ENCODE measurements around the gene BCAS1.

BCAS1 gene

DNA sequence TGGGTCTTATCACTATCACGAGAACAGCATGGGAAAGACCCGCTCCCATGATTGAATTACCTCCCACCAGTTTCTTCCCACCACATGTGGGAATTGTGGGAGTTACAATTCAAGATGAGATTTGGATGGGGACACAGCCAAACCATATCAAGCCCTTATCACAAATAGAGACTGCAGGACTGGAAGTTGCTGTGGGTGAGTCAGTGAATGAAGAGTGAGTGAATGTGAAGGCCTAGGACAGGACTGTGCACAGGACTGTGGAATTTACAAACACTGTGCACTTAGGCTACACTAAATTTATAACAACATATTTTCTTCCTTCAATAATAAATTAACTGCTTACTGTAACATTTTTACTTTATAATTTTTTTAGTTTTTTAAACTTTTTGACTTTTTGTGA lies 30.2 kb upstream of the BCAS1 start:
- Histone ChIP-seq H3K4me1 (ENCODE audit: control insufficient read depth in 1 of 2, insufficient read depth in 2 of 2, low read length in 2 of 2) (peaks cover 0 to 8% of the 10 kb centered on the region in 2 experiments), H3K79me2 (ENCODE audit: control insufficient read depth, insufficient read depth, low read length, poor library complexity) (no peaks in the 10 kb centered on the region), H2BK120ac (ENCODE audit: insufficient read depth, low read length, poor library complexity) (no peak overlapping the region), H3K14ac (ENCODE audit: low read length) (no peak overlapping the region), H3K9ac (ENCODE audit: low read length) (no peak overlapping the region), H3K36me3 (ENCODE audit: control insufficient read depth in 1 of 2, insufficient read depth in 2 of 2, low read length in 2 of 2) (no peaks in the 10 kb centered on the region), H3K27ac (ENCODE audit: low read depth, low read length) (no peak overlapping the region), H3K18ac (ENCODE audit: low read length) (no peak overlapping the region), H3K23ac (ENCODE audit: low read length) (no peak overlapping the region), H3K27me3 (ENCODE audit: insufficient read depth, low read length) (no peaks in the 10 kb centered on the region), H3K9me3 (ENCODE audit: insufficient read depth, low read depth, low read length) (no peaks in the 10 kb centered on the region), H2AK5ac (ENCODE audit: low read length) (no peak overlapping the region), H3K4ac (ENCODE audit: low read depth, low read length) (no peak overlapping the region), H4K91ac (ENCODE audit: low read depth, low read length) (no peak overlapping the region), H3K4me2 (ENCODE audit: low read length) (no peak overlapping the region), H2BK12ac (ENCODE audit: low read length) (no peak overlapping the region), H2BK5ac (ENCODE audit: low read depth, low read length, poor library complexity) (no peak overlapping the region), H2AFZ (ENCODE audit: insufficient read depth, low read length, poor library complexity) (no peak overlapping the region), H4K8ac (ENCODE audit: low read depth, low read length) (no peak overlapping the region), H4K12ac (ENCODE audit: low read depth, low read length) (no peak overlapping the region), H3K79me1 (ENCODE audit: low read length) (peaks cover 4% of the 10 kb centered on the region), H3K4me3 (ENCODE audit: low read depth, low read length) (no peak overlapping the region)
- no peak for DNase-seq
- WGBS (ENCODE audit: extremely low coverage, insufficient coverage, insufficient read length): no CpG with 5 or more reads among the region's 2 CpGs

DNA sequence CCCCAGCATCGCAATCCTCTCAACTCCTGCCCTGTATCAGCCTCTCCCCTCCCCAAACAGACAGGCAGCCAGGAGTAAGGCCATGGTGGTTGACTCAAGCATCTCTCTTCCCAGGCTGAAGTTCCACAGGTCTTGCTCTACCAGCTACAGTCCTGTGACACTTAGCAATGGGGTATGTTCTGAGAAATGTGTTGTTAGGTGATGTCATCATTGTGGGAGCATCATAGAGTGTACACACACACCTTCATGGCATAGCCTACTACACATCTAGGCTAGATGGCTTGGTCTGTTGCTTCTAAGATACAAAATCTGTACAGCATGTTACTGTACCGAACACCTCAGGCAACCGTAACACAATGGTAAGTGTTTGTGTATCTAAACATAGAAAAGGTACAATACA lies 29.5 kb upstream of the BCAS1 start:
- Histone ChIP-seq H3K23ac (ENCODE audit: low read length) (no peak overlapping the region), H3K4me1 (ENCODE audit: control insufficient read depth in 1 of 2, insufficient read depth in 2 of 2, low read length in 2 of 2) (peaks cover 0 to 8% of the 10 kb centered on the region in 2 experiments), H3K18ac (ENCODE audit: low read length) (no peak overlapping the region), H2BK12ac (ENCODE audit: low read length) (no peak overlapping the region), H3K4ac (ENCODE audit: low read depth, low read length) (no peak overlapping the region), H2BK120ac (ENCODE audit: insufficient read depth, low read length, poor library complexity) (peak overlapping the region; percentile 14), H2AFZ (ENCODE audit: insufficient read depth, low read length, poor library complexity) (no peak overlapping the region), H3K79me2 (ENCODE audit: control insufficient read depth, insufficient read depth, low read length, poor library complexity) (no peaks in the 10 kb centered on the region), H3K27me3 (ENCODE audit: insufficient read depth, low read length) (no peaks in the 10 kb centered on the region), H3K36me3 (ENCODE audit: control insufficient read depth in 1 of 2, insufficient read depth in 2 of 2, low read length in 2 of 2) (no peaks in the 10 kb centered on the region), H3K79me1 (ENCODE audit: low read length) (peaks cover 4% of the 10 kb centered on the region), H3K4me2 (ENCODE audit: low read length) (no peak overlapping the region), H3K9me3 (ENCODE audit: insufficient read depth, low read depth, low read length) (no peaks in the 10 kb centered on the region), H4K91ac (ENCODE audit: low read depth, low read length) (no peak overlapping the region), H2BK5ac (ENCODE audit: low read depth, low read length, poor library complexity) (no peak overlapping the region), H3K27ac (ENCODE audit: low read depth, low read length) (no peak overlapping the region), H4K12ac (ENCODE audit: low read depth, low read length) (no peak overlapping the region), H3K14ac (ENCODE audit: low read length) (no peak overlapping the region), H2AK5ac (ENCODE audit: low read length) (no peak overlapping the region), H4K8ac (ENCODE audit: low read depth, low read length) (no peak overlapping the region), H3K9ac (ENCODE audit: low read length) (no peak overlapping the region), H3K4me3 (ENCODE audit: low read depth, low read length) (no peak overlapping the region)
- DNase-seq: no peak
- WGBS (ENCODE audit: extremely low coverage, insufficient coverage, insufficient read length): no CpG with 5 or more reads among the region's 3 CpGs

DNA sequence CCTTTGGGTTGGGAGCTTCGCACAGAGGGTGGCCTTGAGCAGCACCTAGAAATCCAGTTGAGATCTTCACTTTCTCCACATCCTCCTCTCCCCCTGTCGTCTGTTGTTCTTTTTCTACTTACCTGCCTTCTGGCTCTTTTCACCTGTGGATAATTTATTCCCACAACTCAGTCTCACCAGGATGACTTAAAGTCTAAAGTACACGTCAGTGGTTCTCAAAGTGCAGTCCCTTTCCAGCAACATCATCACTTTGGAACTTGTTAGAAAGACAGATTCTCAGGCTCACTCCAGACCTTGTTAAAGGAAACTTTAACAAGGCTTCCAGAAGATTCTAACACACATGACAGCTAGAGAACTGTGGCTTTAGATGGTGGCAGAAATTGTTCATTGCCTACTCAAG lies 27.7 kb upstream of the BCAS1 start:
- no peaks in the 10 kb centered on the region for H3K27me3 ChIP-seq (ENCODE audit: insufficient read depth, low read length)
- H2BK120ac ChIP-seq (ENCODE audit: insufficient read depth, low read length, poor library complexity): no peak overlapping the region
- peaks cover 0 to 8% of the 10 kb centered on the region in 2 experiments for H3K4me1 ChIP-seq (ENCODE audit: control insufficient read depth in 1 of 2, insufficient read depth in 2 of 2, low read length in 2 of 2)
- DNase-seq: no peak
- no CpG with 5 or more reads among the region's 3 CpGs for WGBS (ENCODE audit: extremely low coverage, insufficient coverage, insufficient read length)
- H3K4me2 ChIP-seq (ENCODE audit: low read length): no peak overlapping the region
- H3K79me1 ChIP-seq (ENCODE audit: low read length): peaks cover 4% of the 10 kb centered on the region
- no peak overlapping the region for H2AFZ ChIP-seq (ENCODE audit: insufficient read depth, low read length, poor library complexity)
- H3K36me3 ChIP-seq (ENCODE audit: control insufficient read depth in 1 of 2, insufficient read depth in 2 of 2, low read length in 2 of 2): no peaks in the 10 kb centered on the region
- no peak overlapping the region for H4K8ac ChIP-seq (ENCODE audit: low read depth, low read length)
- no peak overlapping the region for H2BK5ac ChIP-seq (ENCODE audit: low read depth, low read length, poor library complexity)
- H3K79me2 ChIP-seq (ENCODE audit: control insufficient read depth, insufficient read depth, low read length, poor library complexity): no peaks in the 10 kb centered on the region
- H3K9me3 ChIP-seq (ENCODE audit: insufficient read depth, low read depth, low read length): no peaks in the 10 kb centered on the region
- H4K91ac ChIP-seq (ENCODE audit: low read depth, low read length): peak overlapping the region; percentile 52
- H3K18ac ChIP-seq (ENCODE audit: low read length): no peak overlapping the region
- no peak overlapping the region for H4K12ac ChIP-seq (ENCODE audit: low read depth, low read length)
- H3K9ac ChIP-seq (ENCODE audit: low read length): no peak overlapping the region
- no peak overlapping the region for H3K14ac ChIP-seq (ENCODE audit: low read length)
- no peak overlapping the region for H3K4ac ChIP-seq (ENCODE audit: low read depth, low read length)
- H2AK5ac ChIP-seq (ENCODE audit: low read length): no peak overlapping the region
- no peak overlapping the region for H3K23ac ChIP-seq (ENCODE audit: low read length)
- H2BK12ac ChIP-seq (ENCODE audit: low read length): peak overlapping the region; percentile 45
- no peak overlapping the region for H3K27ac ChIP-seq (ENCODE audit: low read depth, low read length)
- H3K4me3 ChIP-seq (ENCODE audit: low read depth, low read length): no peak overlapping the region

DNA sequence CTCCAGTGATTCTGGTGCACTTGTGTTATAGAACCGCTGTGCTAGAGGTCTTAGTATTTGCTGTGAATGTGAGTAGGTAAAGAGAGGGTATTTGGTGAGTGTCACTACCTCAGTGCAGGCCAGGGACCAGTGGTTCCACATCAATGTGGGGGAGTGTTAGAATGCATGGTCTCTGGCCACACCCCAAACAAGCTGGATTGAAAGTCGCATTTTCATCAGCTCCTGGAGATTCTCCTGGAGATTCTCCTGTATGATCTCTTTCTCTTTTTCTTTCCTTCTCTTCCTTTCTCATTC lies 26.8 kb upstream of the BCAS1 start:
- H2BK5ac ChIP-seq (ENCODE audit: low read depth, low read length, poor library complexity): no peak overlapping the region
- peaks cover 0 to 5% of the 10 kb centered on the region in 2 experiments for H3K4me1 ChIP-seq (ENCODE audit: control insufficient read depth in 1 of 2, insufficient read depth in 2 of 2, low read length in 2 of 2)
- H3K4me3 ChIP-seq (ENCODE audit: low read depth, low read length): no peak overlapping the region
- H3K36me3 ChIP-seq (ENCODE audit: control insufficient read depth in 1 of 2, insufficient read depth in 2 of 2, low read length in 2 of 2): no peaks in the 10 kb centered on the region
- H3K18ac ChIP-seq (ENCODE audit: low read length): no peak overlapping the region
- peak overlapping the region; percentile 20 for H4K91ac ChIP-seq (ENCODE audit: low read depth, low read length)
- H3K27ac ChIP-seq (ENCODE audit: low read depth, low read length): no peak overlapping the region
- no peak overlapping the region for H2BK12ac ChIP-seq (ENCODE audit: low read length)
- no peak overlapping the region for H4K12ac ChIP-seq (ENCODE audit: low read depth, low read length)
- H4K8ac ChIP-seq (ENCODE audit: low read depth, low read length): no peak overlapping the region
- H3K79me2 ChIP-seq (ENCODE audit: control insufficient read depth, insufficient read depth, low read length, poor library complexity): no peaks in the 10 kb centered on the region
- no peak overlapping the region for H2BK120ac ChIP-seq (ENCODE audit: insufficient read depth, low read length, poor library complexity)
- no peak overlapping the region for H3K14ac ChIP-seq (ENCODE audit: low read length)
- no peaks in the 10 kb centered on the region for H3K27me3 ChIP-seq (ENCODE audit: insufficient read depth, low read length)
- H3K9me3 ChIP-seq (ENCODE audit: insufficient read depth, low read depth, low read length): no peaks in the 10 kb centered on the region
- no peak for DNase-seq
- H2AK5ac ChIP-seq (ENCODE audit: low read length): no peak overlapping the region
- no peak overlapping the region for H3K4me2 ChIP-seq (ENCODE audit: low read length)
- H3K4ac ChIP-seq (ENCODE audit: low read depth, low read length): no peak overlapping the region
- WGBS (ENCODE audit: extremely low coverage, insufficient coverage, insufficient read length): no CpG with 5 or more reads among the region's 2 CpGs
- no peak overlapping the region for H3K9ac ChIP-seq (ENCODE audit: low read length)
- H3K23ac ChIP-seq (ENCODE audit: low read length): no peak overlapping the region
- H2AFZ ChIP-seq (ENCODE audit: insufficient read depth, low read length, poor library complexity): no peak overlapping the region
- peaks cover 2% of the 10 kb centered on the region for H3K79me1 ChIP-seq (ENCODE audit: low read length)

All from trophoblast cell (in vitro differentiated cells and primary cell).